ENCODE results near the gene KCNAB1.
A peak's percentile ranks its signal among the peaks of the same experiment; 100 is the strongest.

The KCNAB1 gene

DNA sequence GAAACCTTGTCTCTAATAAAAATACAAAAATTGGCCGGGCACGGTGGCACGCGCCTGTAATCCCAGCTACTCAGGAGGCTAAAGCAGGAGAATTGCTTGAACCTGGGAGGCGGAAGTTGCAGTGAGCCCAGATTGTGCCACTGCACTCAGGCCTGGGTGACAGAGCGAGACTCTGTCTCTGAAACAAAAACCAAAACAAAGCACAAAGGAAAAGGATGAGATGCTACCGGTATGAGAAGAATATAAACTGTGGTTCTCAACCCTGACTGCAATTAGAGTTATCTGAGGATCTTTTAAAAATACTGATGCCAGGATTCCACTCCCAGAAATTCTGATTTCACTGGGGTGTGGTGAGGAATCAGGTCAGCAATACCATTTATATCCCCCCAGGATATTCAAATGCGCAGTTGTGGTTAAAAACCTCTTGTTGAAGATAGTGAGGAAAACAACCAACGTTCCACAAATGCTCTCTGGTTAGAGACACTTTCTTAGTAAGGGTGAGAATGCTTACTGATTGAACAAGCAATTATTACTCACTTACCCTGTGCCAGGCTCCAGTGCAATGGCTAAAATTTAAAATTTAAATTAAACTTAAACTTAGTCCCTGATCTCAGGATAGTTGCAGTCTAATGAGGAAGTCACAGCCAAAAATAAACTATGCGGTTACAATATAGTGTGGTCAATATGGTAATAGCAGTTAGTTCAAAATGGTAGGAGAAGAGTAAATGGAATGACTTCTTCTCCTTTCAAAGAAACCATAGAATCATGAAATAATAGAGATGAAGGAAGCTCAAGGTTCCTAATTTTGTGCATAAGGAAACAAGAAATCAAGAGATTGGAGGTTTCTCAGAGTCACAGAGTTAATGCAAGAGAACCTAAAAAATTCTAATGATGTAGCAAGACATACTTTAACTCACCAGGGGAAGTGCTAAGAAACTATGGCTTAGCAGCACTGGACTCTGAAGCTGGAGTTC is 325.0 kb downstream of the KCNAB1 start:
- DNase-seq = no peak

DNA sequence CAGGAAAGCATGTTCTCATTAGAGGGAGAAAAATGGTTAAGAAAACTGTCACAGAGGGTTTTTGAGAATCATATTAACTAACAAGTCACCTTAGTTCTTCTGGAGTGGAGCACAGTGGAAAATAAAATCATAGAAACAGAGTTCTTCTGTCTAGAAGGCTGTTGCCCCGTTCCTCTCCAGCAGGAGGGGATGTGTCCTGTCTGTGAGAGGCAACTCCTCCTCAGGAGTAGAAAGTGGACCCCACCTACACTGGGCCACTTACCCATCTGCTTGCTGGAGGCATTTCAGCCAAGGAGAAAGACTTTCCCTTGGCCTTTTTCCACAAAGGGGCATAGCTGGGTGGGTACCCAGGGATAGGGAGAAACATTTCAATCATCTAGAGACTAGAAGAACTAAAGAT is 327.9 kb downstream of the KCNAB1 start:
- no peak for DNase-seq

DNA sequence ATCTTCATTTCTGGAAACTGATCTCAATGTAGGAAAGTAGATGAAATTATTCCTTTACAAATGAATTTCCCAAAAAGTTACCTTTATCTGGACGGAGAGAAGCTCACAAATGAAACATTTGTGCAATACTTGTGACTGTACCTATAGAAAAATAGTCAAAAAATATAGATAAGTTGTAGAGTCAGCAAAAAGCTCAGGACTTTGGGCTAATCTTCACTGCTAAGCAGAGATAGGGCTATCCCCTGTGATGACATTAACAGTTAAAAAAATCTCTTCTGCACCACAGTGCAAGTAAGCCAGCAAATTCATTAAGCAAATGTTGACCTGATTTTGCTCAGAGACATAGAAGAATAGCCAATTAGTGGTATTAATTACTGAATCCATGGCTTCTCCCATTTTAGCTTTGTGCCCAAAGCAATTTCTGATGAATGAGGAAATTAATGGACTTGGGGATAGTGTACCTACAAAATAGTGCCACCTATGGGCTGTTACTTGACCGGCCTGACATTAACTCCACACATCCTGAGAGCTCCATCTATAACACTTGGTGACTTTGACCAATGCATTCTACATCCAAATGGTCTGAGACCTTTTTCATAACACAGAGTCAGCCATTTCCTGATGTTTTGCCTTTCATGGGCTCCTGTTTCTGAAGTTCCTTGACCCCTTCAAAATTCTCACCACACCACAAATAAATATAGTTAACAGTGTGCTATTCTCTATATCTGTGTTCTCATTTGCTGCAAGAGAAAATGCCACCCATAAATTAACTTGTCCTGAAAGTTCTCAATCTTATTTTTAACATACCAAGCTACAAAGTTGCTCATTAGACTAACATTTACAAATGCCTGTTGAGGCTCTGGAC is 329.6 kb downstream of the KCNAB1 start:
- DNase-seq = no peak

DNA sequence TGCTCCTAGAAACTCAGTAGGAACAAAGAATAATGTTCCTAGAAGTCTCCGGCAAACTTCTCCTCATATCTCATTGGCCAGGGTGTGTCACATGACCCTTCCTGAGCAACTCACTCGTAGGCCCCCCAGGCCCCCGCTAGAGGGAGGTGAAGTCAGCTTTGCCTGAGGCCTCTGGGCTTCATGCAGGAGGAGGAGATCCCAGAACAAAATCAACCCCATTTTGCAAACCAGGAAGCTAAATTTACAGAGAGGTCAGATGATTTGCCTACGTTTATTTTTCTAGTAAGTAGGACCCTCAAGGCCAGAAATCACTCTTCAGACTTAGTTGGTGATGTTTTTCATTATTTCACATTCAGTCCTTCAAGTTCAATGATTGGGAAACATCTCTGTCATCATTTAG is 335.5 kb downstream of the KCNAB1 start:
- no peak for DNase-seq

DNA sequence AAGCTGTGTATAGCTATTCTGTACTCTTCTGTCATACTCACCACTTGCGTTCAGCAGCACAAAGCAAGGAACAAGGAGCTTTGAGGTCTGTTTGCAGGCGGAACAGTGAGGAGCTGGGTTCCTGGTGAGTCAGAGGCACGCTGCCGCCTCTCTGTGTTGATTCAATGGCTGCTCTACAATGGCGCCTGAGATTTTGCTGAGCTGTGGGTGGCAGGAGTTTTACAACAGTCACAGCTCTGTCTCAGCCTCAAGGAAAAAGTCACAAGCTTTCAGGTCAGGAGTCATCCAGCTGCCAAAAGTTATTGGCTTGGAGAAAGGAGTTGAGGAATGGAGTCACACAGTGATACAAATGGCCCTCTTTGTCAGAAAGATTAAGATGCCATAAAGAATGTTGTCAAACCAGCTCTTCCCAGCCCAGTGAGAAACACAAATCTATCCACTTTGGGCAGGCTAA is 336.4 kb downstream of the KCNAB1 start:
- DNase-seq = peak in 3 of 58 donors; percentile 8 to 61 (median 28)

DNA sequence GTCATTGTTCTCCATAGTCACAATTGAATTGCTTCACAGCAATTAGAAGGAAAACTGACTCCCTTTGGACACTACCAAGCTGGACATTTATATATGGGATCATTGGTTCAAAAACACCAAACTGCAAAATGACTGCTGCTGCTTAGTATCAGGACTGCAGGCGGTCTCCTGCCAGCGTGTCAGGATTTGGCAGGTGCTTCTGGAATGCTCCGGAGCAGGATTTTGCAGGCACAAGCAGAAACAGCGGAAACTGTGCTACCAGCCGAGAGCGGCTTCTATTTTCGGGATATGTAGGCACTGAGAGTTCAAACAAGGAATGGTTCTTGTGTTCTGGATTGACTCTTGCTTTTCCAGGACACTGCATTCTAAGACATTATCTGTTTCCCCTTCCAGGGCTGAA is 339.1 kb downstream of the KCNAB1 start:
- peak in 28 of 58 donors; percentile 3 to 70 (median 28) for DNase-seq

DNA sequence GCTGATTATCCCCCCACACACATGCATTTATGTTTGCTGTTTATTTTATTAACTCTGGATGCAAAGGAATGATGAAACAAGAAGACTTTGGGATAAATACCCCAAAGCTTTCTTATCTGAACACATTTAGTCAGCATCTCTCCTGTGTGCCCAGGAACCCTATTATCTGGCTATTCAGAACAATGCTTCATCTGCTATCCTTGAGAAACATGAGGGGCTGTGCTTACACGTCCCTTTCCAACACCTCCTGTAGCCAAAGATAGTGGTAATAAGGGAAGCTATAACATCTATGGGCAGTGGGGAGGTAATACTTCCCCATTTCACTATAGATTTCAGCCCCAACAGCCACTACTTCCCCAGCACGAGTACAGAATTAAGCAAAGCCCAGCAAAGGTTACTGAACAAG is 339.8 kb downstream of the KCNAB1 start:
- DNase-seq = no peak

DNA sequence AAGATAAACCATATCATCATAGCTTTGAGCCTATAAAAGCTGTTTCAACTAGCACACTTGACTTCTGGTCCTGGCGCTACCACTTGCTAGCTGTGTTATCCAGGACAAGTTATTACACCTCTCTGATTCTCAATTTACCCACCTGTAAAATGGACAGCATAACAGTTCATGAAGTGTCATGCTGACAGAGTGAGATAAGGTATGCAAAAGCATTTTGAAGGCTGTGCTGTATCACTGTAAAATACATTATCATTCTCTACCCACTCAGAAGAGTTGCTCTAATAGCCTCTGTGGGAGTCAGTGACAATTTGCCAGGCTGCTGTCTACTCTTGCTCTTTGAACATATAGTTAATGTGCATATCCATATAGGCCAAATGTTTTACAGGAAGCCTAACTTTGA is 341.5 kb downstream of the KCNAB1 start:
- DNase-seq = no peak

DNA sequence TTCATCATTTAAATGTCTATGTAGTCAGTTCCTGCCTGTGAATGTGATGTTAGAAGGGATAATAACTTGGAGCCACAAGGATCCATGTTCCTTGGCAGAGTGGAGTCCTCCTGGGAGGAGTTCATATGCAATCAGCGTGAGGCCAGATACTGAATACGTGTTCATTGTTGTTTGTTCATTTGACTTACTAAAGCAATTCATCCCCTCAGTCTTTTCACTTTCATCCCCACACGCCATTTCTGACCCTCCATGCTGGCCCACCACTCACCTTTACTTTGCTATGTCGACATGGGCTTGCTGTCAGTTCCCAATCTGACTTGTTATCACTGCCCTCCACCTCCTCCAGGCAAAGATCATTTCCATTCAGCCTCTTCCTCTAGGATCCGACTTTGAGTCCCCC is 342.7 kb downstream of the KCNAB1 start:
- DNase-seq = no peak

DNA sequence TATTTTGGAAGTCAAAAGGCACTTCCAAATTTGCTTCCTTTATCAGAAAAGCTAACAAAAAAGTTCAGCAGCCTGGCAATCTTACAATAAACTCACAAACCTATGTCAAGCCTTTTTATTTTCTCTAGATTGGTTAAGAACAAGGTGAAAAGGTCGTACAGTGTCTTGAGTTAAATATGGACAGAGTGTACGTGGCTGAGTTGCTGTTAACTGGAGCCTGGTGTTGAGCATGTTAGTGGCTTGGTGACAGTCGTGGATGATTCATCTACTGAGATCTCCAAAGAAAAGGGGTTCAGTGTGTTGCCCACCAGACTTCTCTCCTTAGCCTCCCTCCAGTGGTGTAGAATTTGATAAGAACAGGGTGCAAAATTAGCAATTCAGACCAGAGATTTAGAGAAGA is 344.8 kb downstream of the KCNAB1 start:
- DNase-seq = no peak

DNA sequence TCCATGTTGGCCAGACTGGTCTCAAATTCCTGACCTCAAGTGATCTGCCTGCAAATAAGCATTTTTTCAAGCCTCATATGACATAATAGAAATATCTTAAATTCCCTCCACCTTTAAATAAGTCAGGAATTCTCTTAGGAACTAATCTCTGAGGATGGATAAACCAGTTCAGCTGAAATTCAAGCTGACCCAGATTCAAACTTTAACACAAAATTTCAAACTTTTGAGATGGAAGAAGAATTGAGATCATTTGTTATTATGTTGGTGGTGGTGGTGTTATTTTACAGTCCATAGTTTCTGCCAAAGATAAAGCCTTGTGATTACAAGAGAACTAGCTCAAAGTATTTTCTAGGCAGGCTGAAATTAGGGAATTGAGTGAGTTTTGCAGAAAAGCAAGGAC is 349.1 kb downstream of the KCNAB1 start:
- DNase-seq = no peak

DNA sequence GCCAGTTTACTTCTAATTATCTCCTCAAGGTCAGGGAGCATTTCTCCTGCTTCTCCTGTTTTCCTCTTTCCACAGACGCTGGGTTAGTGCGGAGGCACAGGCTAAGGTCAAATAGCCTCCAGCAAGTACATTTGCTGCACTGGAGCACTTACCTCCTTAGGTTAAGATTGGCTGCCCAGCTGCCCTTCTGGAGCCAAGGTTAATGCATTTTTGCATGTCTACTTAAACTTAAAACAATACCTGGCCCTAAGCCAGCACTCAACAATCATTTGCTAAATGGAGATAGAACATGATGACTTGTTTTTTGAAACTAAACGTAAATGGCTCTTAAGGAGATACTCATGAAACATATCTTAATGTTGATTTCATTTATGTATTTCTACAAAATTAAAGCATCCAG is 351.1 kb downstream of the KCNAB1 start:
- DNase-seq = no peak

DNA sequence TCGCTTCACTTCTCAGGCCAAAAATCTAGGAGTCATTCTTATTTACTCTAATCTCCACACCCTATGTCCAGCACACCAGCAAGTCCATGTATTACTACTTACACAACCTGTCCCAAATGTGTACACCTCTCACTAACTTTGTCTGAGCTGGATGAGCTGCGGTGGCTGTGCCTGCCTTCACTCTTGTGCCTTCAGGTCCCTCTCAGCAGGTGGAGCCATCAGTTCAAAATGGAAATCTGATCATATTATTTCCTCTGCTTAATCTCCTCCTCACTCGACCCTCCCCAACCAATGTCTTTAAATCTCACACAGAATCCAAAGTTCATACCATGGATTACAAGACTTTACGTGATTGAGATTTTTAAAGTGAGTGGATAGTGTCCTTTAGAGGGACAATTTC is 351.8 kb downstream of the KCNAB1 start:
- DNase-seq = no peak

DNA sequence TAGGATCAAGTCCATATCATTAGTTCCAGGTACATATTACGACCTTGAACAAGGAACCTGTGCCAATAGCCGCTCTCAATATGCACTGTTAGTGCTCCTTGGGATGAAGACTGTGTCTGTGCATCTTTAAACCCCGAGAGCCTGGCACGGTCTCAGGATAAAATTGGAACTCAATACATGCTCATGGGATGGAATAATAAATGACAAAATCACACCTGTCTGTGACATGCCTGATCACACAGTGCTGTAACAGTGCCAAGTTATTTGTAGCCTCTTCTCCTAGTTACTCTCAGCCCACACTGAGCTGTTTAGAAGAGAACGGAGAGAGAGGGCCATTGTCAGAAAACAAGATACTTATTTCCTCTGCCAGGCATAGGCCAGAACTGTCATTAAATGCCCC is 352.3 kb downstream of the KCNAB1 start:
- no peak for DNase-seq

DNA sequence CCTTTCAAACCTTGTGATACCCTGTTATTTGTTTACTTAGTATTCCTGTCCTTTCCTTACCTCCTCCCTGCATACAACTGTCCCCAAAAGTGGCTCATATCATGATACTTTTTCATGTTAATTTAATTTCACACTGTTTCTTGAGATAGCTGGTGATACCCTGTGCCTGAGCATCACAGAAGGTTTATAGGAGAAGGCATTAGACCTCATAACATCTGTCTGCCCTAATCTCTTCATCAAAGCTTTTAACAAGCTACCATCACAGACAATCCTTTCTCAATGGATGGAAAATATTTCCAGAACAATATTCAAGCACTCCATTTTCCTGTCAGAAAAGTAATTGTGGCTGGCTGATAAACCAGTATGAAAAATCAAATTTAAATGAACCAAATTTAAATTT is 353.0 kb downstream of the KCNAB1 start:
- DNase-seq = no peak

DNA sequence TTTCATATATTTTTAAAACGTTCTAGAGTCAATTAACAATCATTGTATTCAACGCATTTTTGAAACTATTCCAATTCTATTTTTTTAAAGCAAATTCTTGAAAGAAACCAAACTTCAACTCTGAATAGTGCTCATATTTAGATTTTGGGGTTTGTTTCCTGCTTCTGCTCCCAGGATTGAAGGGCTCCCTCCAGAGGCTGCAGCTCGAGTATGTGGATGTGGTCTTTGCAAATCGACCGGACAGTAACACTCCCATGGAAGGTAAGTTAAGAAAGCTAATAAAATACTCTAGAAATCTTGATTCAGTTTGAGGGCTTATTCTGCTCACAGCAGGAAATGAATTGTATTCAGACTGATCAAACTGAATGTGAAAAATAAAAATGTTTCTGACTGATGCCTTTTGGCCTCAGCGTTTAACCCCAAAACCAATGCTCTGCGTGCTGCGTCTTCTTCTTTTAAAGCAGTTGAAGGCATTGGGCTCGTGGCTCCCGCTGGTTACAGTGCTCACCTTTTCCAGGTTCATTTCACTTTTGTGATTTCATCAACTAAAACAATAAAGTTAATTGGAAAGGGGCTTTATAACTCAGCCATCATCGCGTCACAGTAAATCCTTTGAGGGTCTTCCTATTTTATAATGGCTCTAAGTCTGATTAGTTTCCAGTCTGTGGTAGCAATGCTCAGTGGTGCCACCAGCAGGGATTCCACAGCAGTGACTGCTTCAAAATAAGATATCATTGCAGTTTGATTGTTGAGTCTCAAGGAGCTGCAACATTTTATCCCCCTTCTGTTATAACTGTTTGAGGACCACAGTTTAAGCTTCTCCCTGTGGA is 354.4 kb downstream of the KCNAB1 start:
- DNase-seq = peak in 5 of 58 donors; percentile 2 to 8 (median 4)

DNA sequence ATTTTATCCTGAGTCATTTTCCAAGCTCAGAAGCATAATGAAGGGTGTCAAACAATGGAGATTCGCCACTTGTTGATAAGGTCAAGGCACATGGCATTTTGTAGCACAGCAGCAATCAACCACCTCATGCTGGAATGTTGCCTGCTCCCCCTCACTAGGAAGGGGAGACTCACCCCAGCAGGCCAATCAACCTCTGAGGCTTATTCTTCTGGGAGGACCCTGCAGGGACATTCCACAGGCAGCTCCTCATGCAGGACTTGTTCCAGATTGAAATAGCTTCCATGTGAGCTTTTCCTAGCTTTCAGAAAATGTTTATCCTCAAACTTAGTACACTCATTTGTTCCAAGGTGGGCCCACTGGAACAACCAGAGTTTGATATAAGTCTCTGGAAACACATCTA is 356.9 kb downstream of the KCNAB1 start:
- no peak for DNase-seq

DNA sequence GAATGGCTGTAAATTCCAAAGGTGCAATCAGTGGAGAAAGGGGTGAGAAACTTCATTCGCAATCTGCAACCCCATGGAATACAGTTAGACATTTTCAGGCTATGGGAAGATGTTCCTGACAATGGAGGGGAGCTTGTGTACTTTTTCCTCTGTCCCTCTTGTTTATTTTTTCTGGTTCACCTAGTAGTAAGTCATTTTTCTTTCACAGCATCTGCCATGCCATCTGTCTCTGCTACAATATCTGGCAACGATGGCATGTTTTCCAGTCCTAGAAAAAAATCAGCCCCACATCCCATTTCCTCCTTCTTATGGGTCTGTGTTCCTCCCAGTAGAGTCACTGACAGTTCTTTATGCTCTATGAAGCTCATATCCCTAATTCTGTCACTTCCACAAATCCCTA is 358.5 kb downstream of the KCNAB1 start:
- DNase-seq = peak in 1 of 58 donors; percentile 8

DNA sequence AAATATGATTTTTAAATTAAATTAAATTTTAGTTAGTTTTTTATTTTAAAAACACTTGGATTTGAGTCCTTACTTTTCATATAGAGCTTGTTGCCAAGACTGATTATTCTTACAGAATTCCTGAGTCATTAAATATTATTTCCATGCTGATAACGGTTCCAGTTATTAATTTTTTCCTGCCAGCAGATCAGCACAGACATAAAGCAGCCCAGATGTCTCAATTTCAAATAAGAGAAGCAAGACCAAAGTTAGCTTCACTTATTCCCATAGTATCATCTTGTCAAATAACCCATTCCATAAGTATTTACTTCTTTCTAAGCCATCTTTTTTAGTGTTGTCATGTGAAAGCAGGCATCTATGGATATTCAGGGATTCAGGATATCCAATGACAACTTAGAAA is 359.2 kb downstream of the KCNAB1 start:
- no peak for DNase-seq

DNA sequence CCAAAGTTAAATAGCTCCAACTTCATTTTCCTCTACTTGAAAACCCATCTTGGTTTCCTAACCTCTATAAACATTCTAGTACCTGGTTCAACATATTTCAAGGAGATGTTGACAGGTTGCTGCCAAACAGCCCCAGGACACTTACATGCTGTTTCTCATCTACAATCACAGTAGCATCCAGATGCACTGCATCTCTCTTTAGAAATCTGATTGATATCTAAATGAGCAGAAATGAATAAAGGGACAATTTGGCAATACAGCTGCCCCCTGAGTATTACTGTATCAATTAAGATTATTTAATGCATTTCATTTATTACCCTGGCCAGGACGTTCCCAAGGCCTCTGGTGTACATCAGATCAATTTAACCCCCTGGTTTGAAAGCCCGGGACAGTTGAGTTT is 360.6 kb downstream of the KCNAB1 start:
- DNase-seq = no peak

DNA sequence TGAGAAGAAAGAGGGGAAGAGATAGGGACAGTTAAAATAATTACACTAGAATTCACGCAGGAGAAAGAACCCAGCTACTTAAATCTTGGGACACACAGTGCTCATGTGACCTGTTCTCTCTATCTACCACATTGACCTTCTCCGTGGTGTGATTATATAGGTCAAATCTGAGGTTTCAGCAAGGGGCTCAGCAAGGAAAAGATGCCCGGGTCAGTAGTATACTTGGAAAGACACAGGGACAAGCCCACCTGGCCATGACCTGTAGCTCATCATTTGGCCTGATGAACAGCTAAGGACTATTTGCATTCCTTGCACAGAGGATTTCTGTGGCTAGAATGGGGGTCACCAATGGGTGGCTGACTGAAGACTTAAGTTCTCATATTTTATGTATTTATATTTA is 362.6 kb downstream of the KCNAB1 start:
- DNase-seq = no peak
